Measurements from ENCODE around the gene TMEM250. TPM values are rescaled to one million over a fixed set of nuclear protein-coding genes. Genes with fewer than 3 reads are reported as not detected.

Gene TMEM250
- total RNA-seq, 1 donor, result 53.3 TPM

- DNase-seq (ENCODE audit: low read depth in 2 of 3, low spot score in 2 of 3), result peak in 2 of 3 donors; percentile 52 to 63
Observed at GRCh38 chr9:136133191-136133958, 14.7 kb upstream of the TMEM250 start.

- no peak for DNase-seq (ENCODE audit: low read depth in 2 of 3, low spot score in 2 of 3)
Observed at GRCh38 chr9:136132512-136133050, 13.9 kb upstream of the TMEM250 start.

DNA sequence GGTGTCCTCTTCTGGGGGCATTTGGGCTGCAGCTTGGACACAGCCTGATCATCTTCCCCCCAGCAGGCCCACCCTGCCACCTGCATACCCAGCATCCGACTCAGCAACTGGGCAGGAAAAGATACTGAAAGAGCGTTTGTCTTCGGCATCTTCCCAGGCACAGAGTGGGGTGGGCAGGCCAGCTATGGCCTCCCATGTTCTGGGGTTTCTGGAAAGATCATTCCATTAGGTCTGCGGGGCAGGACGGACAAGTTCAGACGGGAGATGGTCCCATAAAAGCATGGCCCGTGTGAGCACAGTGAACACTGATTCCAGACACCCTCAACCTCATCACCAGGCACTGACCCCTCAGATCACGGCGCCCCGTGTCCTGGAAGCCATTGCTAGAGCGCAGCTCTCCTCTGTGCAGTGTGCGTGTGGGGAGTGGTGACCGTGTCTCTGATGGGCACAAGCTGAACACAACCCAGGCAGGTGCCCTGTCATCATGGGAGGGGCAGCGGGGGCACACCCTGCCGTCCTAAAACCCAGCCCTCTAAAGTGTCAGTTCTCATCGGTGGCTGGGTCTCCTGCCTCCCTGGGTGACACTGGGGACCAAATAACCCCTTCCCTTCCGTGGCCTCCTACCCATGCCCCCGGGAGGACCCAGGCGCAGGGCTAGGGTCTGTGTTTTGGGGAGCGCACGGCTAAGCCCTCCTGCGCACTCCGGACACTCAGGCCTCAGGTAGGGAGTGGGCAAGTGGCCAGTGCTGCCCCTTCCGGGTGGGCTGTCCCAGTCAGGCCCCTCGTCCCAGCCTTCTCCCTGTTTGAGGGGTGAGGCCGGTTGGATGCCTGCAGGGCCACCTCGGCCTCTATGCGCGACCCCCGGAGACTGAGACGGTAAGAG lies 13.2 kb upstream of the TMEM250 start:
- DNase-seq (ENCODE audit: low read depth in 2 of 3, low spot score in 2 of 3), result no peak

DNA sequence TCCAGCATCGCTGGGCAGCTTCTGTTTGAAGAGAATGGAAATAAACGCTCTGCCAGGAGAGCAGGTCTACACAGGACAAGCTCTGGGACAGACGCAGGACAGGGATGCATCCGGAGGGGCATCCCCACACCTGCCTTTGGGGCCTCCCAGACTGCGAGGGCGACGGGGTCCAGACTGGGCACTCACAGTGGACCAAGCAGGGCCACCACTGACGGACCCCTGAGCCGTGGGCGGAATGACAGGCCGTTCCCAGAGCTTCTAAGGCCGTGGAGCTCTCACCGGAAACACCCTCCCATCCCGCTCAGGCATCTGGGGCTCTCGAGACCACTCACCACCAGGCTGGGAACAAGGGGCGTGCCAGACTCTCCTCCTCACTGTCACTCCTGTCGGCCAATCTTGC lies 10.5 kb upstream of the TMEM250 start:
- no peak for DNase-seq (ENCODE audit: low read depth in 2 of 3, low spot score in 2 of 3)

GRCh38 chr9:136128436-136128835 lies 9.8 kb upstream of the TMEM250 start:
- DNase-seq (ENCODE audit: low read depth in 2 of 3, low spot score in 2 of 3), result no peak

- no peak for DNase-seq (ENCODE audit: low read depth in 2 of 3, low spot score in 2 of 3)
Observed at GRCh38 chr9:136127313-136127712, 8.6 kb upstream of the TMEM250 start.

- DNase-seq (ENCODE audit: low read depth in 2 of 3, low spot score in 2 of 3), result no peak
Observed at GRCh38 chr9:136124976-136125692, 6.5 kb upstream of the TMEM250 start.

DNA sequence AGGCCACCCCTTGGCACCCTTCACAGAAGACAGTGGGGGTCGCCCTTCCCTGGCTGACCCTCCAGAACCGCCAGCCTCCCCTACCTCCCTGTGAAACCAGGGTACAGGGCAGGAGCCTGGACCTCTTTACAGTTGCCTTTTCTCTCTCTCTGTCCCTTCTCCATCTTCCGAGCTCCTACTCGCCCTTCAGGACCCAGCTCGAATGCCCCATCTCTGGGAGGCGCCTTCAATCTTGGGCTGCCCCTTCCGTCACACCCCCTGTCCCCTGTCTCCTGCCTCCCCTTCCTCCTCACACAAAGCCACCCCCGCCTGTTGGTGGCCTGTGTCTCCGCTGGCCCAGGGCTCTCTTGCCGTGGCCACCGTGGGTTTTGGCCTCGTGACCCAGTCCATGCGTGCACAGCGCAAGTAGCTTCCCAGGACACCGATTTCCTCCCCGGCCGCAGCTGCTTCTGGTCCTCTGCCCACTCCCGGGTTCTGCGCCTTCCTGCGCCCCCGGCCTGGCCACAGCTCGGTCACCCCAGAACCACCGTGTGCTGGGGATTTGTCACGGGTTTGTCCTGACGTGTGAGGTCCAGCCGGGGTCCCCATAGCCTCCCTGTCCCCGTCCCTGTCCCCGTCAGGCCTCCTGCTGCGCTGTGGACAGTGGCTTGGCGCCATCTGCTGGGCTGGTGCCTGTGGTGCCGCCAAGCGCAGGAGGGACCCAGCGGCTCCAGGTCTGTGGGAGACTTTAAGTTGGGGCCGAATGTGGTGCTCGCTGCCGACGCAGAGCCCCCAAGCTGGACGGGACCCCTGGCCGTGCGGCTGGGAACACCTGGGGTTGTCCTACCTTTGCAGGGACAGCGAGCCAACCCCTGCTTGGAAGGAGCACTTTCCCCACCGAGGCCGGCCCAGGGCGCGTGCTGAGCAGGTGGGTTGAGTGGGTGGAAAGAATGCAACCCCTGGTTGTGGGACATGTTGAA lies 4.0 kb upstream of the TMEM250 start:
- DNase-seq (ENCODE audit: low read depth in 2 of 3, low spot score in 2 of 3), result peak; percentile 58 to 77 (median 59)

- no peak for DNase-seq (ENCODE audit: low read depth in 2 of 3, low spot score in 2 of 3)
Observed at GRCh38 chr9:136121801-136122200, 3.1 kb upstream of the TMEM250 start.

DNA sequence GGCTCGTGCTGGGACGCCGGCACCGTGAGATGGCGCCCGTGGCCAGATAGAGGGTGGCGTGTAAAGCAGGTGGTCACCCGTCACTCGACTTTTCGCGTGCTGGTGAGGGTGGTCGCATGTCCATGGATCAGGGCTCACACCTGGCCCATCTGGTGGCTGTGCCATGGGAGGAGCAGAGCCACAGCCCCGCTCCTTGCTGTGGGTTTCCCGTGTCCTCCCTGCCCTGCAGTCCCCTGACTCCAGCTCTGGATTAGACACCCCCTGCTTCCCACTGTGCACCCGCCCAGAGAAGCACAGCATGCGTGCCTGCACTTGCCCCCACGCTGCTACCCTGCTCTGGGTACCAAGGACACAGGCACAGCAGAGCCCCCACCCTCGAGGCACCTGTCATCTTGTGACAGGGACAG lies 1.8 kb upstream of the TMEM250 start:
- DNase-seq (ENCODE audit: low read depth in 2 of 3, low spot score in 2 of 3), result no peak

GRCh38 chr9:136119883-136120393 lies 1.3 kb upstream of the TMEM250 start:
- no peak for DNase-seq (ENCODE audit: low read depth in 2 of 3, low spot score in 2 of 3)

- peak in 2 of 3 donors; percentile 34 to 48 for DNase-seq (ENCODE audit: low read depth in 2 of 3, low spot score in 2 of 3)
Observed at GRCh38 chr9:136119061-136119882, 597 bp upstream of the TMEM250 start.

DNA sequence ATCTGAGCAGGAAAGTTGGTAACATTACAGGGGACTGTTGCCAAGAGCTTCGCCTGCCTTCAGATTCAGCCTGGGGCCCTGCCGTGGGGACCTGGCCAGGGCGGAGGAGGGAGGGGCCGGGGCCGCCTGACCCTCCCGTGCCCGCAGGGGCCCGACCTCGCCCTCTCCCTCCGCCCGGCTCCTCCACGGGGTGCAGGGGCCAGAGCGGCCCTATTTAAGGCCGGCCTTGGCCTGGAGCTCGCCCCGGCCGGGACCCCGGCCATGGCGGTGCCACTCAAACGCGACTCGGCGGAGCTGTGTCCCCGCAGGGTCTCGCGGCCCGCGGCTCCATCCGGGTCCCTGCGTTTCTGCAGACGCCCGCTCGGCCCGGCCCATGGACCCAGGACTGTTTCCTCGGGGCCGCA lies 757 bp downstream of the TMEM250 start:
- DNase-seq (ENCODE audit: low read depth in 2 of 3, low spot score in 2 of 3), result no peak

GRCh38 chr9:136117291-136117915 lies 1.3 kb downstream of the TMEM250 start:
- no peak for DNase-seq (ENCODE audit: low read depth in 2 of 3, low spot score in 2 of 3)

DNA sequence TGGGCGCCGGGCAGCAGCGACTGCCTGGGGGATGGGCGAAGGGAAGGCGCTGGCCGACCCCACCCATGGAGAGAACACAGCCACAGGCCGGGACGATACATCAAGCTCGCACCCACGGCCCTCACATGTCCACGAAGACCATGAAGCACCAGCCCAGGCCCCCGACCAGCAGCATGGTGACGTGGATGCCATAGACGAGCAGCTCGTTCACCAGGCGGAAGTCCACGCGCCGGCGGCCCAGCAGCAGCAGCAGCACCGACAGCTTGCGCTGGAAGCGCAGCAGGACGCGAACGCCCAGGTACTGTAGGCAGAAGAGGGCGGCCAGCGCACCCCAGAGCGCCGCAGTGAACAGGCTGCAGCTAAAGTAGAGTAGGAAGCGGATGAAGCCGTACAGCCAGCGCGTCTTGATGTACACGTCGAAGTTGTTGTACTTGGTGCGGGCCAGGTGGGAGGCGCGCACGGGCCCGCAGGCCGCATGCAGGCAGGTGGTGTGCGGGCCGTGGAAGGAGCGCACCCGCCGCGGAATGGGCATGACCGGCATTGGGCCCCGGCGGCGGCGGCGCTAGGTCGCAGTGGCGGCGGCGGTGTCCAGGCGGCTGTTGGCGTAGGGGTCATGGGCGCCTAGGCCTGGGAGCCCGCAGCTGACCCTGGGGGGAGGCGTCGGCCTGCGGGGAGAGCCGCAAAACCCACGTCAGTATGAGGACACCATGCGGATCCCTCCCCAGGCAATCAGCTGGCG lies 2.1 kb downstream of the TMEM250 start:
- DNase-seq (ENCODE audit: low read depth in 2 of 3, low spot score in 2 of 3), result no peak

DNA sequence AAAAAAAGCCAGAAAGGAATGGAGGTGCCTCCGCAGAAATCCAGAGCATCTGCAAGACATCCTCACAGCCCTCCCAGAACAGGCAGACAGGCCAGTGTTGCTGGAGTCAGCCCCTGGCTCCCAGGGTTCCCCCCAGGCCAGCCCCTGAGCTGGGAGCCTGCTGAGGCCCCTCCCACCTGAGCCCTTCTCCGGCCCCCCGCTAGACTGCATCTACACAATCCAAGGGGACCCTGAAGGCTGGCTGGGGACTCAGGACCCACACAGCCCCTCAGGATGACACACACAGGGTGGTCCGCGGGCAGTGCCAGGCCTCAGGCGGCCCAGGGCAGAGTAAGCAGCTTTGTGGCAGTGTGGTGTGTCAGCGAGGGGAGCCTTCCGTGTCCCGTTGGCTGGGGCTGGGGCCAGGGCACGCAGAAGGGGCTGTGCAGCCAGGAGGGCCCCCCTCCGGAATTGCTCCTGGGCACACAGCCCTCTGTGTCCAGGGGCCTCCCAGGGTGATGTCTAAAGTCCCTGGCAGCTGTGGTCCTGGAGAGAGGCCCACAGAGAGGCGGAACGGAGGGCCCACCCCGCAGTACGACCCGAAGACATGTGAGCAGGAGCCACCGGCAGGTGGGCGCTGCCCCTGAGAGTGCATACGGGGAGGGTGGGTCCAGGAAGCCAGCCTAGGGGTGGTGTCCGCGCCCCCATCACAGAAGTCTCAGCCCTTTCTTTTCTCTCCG lies 2.9 kb downstream of the TMEM250 start:
- DNase-seq (ENCODE audit: low read depth in 2 of 3, low spot score in 2 of 3), result no peak

GRCh38 chr9:136115206-136115605 lies 3.5 kb downstream of the TMEM250 start:
- DNase-seq (ENCODE audit: low read depth in 2 of 3, low spot score in 2 of 3), result no peak

Data from hematopoietic multipotent progenitor cell (in vitro differentiated cells).